ENCODE measurements around the gene SLC26A1. TPM values are rescaled to one million over a fixed set of nuclear protein-coding genes. Genes with fewer than 3 reads are reported as not detected.
"Not testable (repeated sequence)": the region's sequence is repeated elsewhere in the genome, so short reads cannot be mapped to it uniquely, and the experiment has no call there.

SLC26A1 gene
- total RNA-seq, 1 experiment from 2014 or later, result 1.3 TPM

GRCh38 chr4:946517-947471, 46.4 kb downstream of the SLC26A1 start:
- POLR2A ChIA-PET (ENCODE audit: unreplicated experiment), result no interaction called here
- BruUV-seq (replicated peaks), result no TSS peak
- DNase-seq, result no peak
- intact Hi-C loops (cut with micrococcal nuclease; ENCODE audit: unreplicated experiment), result no loop called here
- no peak for TF ChIP-seq EZH2 (IDR thresholded peaks at IDR 0.05; ENCODE audit: low read depth)
- TF ChIP-seq, protein P1, sequence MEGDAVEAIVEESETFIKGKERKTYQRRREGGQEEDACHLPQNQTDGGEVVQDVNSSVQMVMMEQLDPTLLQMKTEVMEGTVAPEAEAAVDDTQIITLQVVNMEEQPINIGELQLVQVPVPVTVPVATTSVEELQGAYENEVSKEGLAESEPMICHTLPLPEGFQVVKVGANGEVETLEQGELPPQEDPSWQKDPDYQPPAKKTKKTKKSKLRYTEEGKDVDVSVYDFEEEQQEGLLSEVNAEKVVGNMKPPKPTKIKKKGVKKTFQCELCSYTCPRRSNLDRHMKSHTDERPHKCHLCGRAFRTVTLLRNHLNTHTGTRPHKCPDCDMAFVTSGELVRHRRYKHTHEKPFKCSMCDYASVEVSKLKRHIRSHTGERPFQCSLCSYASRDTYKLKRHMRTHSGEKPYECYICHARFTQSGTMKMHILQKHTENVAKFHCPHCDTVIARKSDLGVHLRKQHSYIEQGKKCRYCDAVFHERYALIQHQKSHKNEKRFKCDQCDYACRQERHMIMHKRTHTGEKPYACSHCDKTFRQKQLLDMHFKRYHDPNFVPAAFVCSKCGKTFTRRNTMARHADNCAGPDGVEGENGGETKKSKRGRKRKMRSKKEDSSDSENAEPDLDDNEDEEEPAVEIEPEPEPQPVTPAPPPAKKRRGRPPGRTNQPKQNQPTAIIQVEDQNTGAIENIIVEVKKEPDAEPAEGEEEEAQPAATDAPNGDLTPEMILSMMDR (conservative IDR thresholded peaks at IDR 0.05), result no peak
- H3F3A ChIP-seq (ENCODE audit: insufficient read depth, low read depth), result no peaks in the 10 kb centered on the region
- H3K9me2 ChIP-seq (ENCODE audit: insufficient read depth), result no peaks in the 10 kb centered on the region
- H4K20me1 ChIP-seq (ENCODE audit: insufficient read depth), result no peaks in the 10 kb centered on the region
- no peak overlapping the region for H3K4me3 ChIP-seq
- H3K27ac ChIP-seq, result no peak overlapping the region
- no peaks in the 10 kb centered on the region for H3K9me3 ChIP-seq (ENCODE audit: insufficient read depth, low read depth)
- no peaks in the 10 kb centered on the region for H3K36me3 ChIP-seq (ENCODE audit: low read depth)
- H3K27me3 ChIP-seq (ENCODE audit: insufficient read depth, low read depth), result no peaks in the 10 kb centered on the region
- H2AFZ ChIP-seq, result no peak overlapping the region
- H3K79me2 ChIP-seq (ENCODE audit: low read depth), result no peaks in the 10 kb centered on the region
- no peak overlapping the region for H3K4me2 ChIP-seq
- CTCF ChIA-PET, result no interaction called here
- no peaks in the 10 kb centered on the region for H3K4me1 ChIP-seq (replicated peaks; ENCODE audit: insufficient read depth)

- H3K36me3 ChIP-seq (ENCODE audit: low read depth), result no peaks in the 10 kb centered on the region
- no peak for TF ChIP-seq EZH2 (IDR thresholded peaks at IDR 0.05; ENCODE audit: low read depth)
- TF ChIP-seq, protein P1 (conservative IDR thresholded peaks at IDR 0.05), result no peak
- no peak overlapping the region for H3K4me2 ChIP-seq
- DNase-seq, result no peak
- intact Hi-C loops (cut with micrococcal nuclease; ENCODE audit: unreplicated experiment), result no loop called here
- H3K4me3 ChIP-seq, result no peak overlapping the region
- H3K9me3 ChIP-seq (ENCODE audit: insufficient read depth, low read depth), result no peaks in the 10 kb centered on the region
- no peaks in the 10 kb centered on the region for H4K20me1 ChIP-seq (ENCODE audit: insufficient read depth)
- H3F3A ChIP-seq (ENCODE audit: insufficient read depth, low read depth), result no peaks in the 10 kb centered on the region
- H3K27me3 ChIP-seq (ENCODE audit: insufficient read depth, low read depth), result no peaks in the 10 kb centered on the region
- no TSS peak for BruUV-seq (replicated peaks)
- no peaks in the 10 kb centered on the region for H3K79me2 ChIP-seq (ENCODE audit: low read depth)
- H3K9me2 ChIP-seq (ENCODE audit: insufficient read depth), result no peaks in the 10 kb centered on the region
- no peaks in the 10 kb centered on the region for H3K4me1 ChIP-seq (replicated peaks; ENCODE audit: insufficient read depth)
- ChIA-PET CTCF (no interaction called here), POLR2A (ENCODE audit: unreplicated experiment) (no interaction called here)
- no peak overlapping the region for H2AFZ ChIP-seq
- no peak overlapping the region for H3K27ac ChIP-seq
These were observed 47.1 kb downstream of the SLC26A1 start for GRCh38 chr4:946103-946450.

GRCh38 chr4:945274-946102, 47.7 kb downstream of the SLC26A1 start:
- H3K4me2 ChIP-seq, result no peak overlapping the region
- no peaks in the 10 kb centered on the region for H3K27me3 ChIP-seq (ENCODE audit: insufficient read depth, low read depth)
- H4K20me1 ChIP-seq (ENCODE audit: insufficient read depth), result no peaks in the 10 kb centered on the region
- no peak overlapping the region for H3K27ac ChIP-seq
- H3K36me3 ChIP-seq (ENCODE audit: low read depth), result no peaks in the 10 kb centered on the region
- no peaks in the 10 kb centered on the region for H3K79me2 ChIP-seq (ENCODE audit: low read depth)
- H3K9me2 ChIP-seq (ENCODE audit: insufficient read depth), result no peaks in the 10 kb centered on the region
- H3K4me3 ChIP-seq, result no peak overlapping the region
- no peak overlapping the region for H2AFZ ChIP-seq
- intact Hi-C loops (cut with micrococcal nuclease; ENCODE audit: unreplicated experiment), result no loop called here
- H3F3A ChIP-seq (ENCODE audit: insufficient read depth, low read depth), result no peaks in the 10 kb centered on the region
- no peak for DNase-seq
- POLR2A ChIA-PET (ENCODE audit: unreplicated experiment), result no interaction called here
- CTCF ChIA-PET, result no interaction called here
- no peaks in the 10 kb centered on the region for H3K4me1 ChIP-seq (replicated peaks; ENCODE audit: insufficient read depth)
- BruUV-seq (replicated peaks), result no TSS peak
- TF ChIP-seq, protein P1 (conservative IDR thresholded peaks at IDR 0.05), result no peak
- TF ChIP-seq EZH2 (IDR thresholded peaks at IDR 0.05; ENCODE audit: low read depth), result no peak
- no peaks in the 10 kb centered on the region for H3K9me3 ChIP-seq (ENCODE audit: insufficient read depth, low read depth)

DNA sequence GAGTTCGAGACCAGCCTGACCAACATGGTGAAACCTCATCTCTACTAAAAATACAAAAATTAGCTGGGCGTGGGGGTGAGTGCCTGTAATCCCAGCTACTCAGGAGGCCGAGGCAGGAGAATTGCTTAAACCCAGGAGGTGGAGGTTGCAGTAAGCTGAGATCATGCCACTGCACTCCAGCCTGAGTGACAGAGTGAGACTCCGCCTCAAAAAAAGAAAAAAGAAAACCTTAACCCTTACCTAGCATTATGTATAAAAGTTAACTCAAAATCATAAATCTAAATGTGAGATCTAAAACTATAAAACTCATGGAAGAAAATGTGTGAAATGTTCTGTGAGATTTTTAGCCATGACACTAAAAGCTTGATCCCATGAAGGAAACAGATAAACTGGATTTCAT, 53.7 kb downstream of the SLC26A1 start:
- DNase-seq; POLR2A ChIA-PET (ENCODE audit: unreplicated experiment); CTCF ChIA-PET; H3K9me3 ChIP-seq (ENCODE audit: insufficient read depth, low read depth); H3K36me3 ChIP-seq (ENCODE audit: low read depth); BruUV-seq (replicated peaks); intact Hi-C loops (cut with micrococcal nuclease; ENCODE audit: unreplicated experiment); H3K9me2 ChIP-seq (ENCODE audit: insufficient read depth); H3K27me3 ChIP-seq (ENCODE audit: insufficient read depth, low read depth); H3K79me2 ChIP-seq (ENCODE audit: low read depth); H3F3A ChIP-seq (ENCODE audit: insufficient read depth, low read depth); H3K4me1 ChIP-seq (replicated peaks; ENCODE audit: insufficient read depth); H3K4me2 ChIP-seq; H4K20me1 ChIP-seq (ENCODE audit: insufficient read depth); H3K27ac ChIP-seq; H3K4me3 ChIP-seq; H2AFZ ChIP-seq: not testable (repeated sequence)
